ENCODE data around the gene MRPL37. TPM values are rescaled to one million over a fixed set of nuclear protein-coding genes. Genes with fewer than 3 reads are reported as not detected.

The MRPL37 gene
- total RNA-seq, 1 experiment from 2014 or later: 138 TPM

- BruUV-seq (replicated peaks): no TSS peak
- no peaks in the 10 kb centered on the region for H3K27me3 ChIP-seq (ENCODE audit: control insufficient read depth, insufficient read depth, low read length)
- ChIA-PET POLR2A (interaction anchor here (0.5 to 0.6 kb wide), 2 partner anchors 139 to 490 kb away, joined by 3 to 7 read pairs; no protein-coding TSS in a partner anchor), CTCF (no interaction called here)
- no peaks in the 10 kb centered on the region for H3K36me3 ChIP-seq (ENCODE audit: control insufficient read depth, insufficient read depth, low read length)
- DNase-seq (ENCODE audit: low read depth, low spot score) (no peak), ATAC-seq (no peak)
- H3K27ac ChIP-seq (ENCODE audit: low read length): no peak overlapping the region
- in situ Hi-C loops (cut with HindIII; ENCODE audit: low pct_unique_long_range_greater_than_20kb, low sequenced_read_pairs): no loop called here
- H3K4me3 ChIP-seq (ENCODE audit: low read depth in 2 of 2, low read length in 2 of 2): no peak overlapping the region
- H3K9me3 ChIP-seq (ENCODE audit: control insufficient read depth, insufficient read depth, low read depth, low read length): no peaks in the 10 kb centered on the region
- TF ChIP-seq CTCF (IDR thresholded peaks at IDR 0.05): no peak
- no peak for TF ChIP-seq TCF7L2 (IDR thresholded peaks at IDR 0.05; ENCODE audit: low read depth, low read length)
- TF ChIP-seq SIN3A (IDR thresholded peaks at IDR 0.05; ENCODE audit: borderline replicate concordance, insufficient read depth, low read depth, low read length): no peak
- TF ChIP-seq REST (IDR thresholded peaks at IDR 0.05; ENCODE audit: insufficient read depth in 1 of 2, low read depth in 2 of 2, low read length in 1 of 2): no peak
- no peak for TF ChIP-seq POLR2AphosphoS5 (IDR thresholded peaks at IDR 0.05; ENCODE audit: low read depth, low read length)
- H3K4me1 ChIP-seq (ENCODE audit: control insufficient read depth, insufficient read depth, low read length): no peaks in the 10 kb centered on the region
- intact Hi-C loops (cut with micrococcal nuclease; ENCODE audit: unreplicated experiment): no loop called here
Observed at GRCh38 chr1:54173681-54174080, 26.3 kb upstream of the MRPL37 start.

- ChIA-PET CTCF (no interaction called here), POLR2A (interaction anchor here (0.6 kb wide), 1 partner anchor 490 kb away, joined by 7 read pairs; no protein-coding TSS in a partner anchor)
- Histone ChIP-seq H3K9me3 (ENCODE audit: control insufficient read depth, insufficient read depth, low read depth, low read length) (no peaks in the 10 kb centered on the region), H3K27ac (ENCODE audit: low read length) (no peak overlapping the region), H3K4me1 (ENCODE audit: control insufficient read depth, insufficient read depth, low read length) (no peaks in the 10 kb centered on the region), H3K4me3 (ENCODE audit: low read depth in 2 of 2, low read length in 2 of 2) (no peak overlapping the region), H3K36me3 (ENCODE audit: control insufficient read depth, insufficient read depth, low read length) (no peaks in the 10 kb centered on the region), H3K27me3 (ENCODE audit: control insufficient read depth, insufficient read depth, low read length) (no peaks in the 10 kb centered on the region)
- BruUV-seq (replicated peaks): no TSS peak
- ATAC-seq (no peak), DNase-seq (ENCODE audit: low read depth, low spot score) (no peak)
- in situ Hi-C loops (cut with HindIII; ENCODE audit: low pct_unique_long_range_greater_than_20kb, low sequenced_read_pairs) (no loop called here), intact Hi-C loops (cut with micrococcal nuclease; ENCODE audit: unreplicated experiment) (no loop called here)
- TF ChIP-seq SIN3A (IDR thresholded peaks at IDR 0.05; ENCODE audit: borderline replicate concordance, insufficient read depth, low read depth, low read length) (no peak), POLR2AphosphoS5 (IDR thresholded peaks at IDR 0.05; ENCODE audit: low read depth, low read length) (no peak), CTCF (IDR thresholded peaks at IDR 0.05) (no peak), TCF7L2 (IDR thresholded peaks at IDR 0.05; ENCODE audit: low read depth, low read length) (no peak), REST (IDR thresholded peaks at IDR 0.05; ENCODE audit: insufficient read depth in 1 of 2, low read depth in 2 of 2, low read length in 1 of 2) (no peak)
Observed at GRCh38 chr1:54174106-54174505, 25.9 kb upstream of the MRPL37 start.

Data from Panc1 (cell line).